Prostate gland (tissue), 2 donors: ENCODE data around the gene NPFFR1. TPM values are rescaled to one million over a fixed set of nuclear protein-coding genes. Genes with fewer than 3 reads are reported as not detected.

Experiments used
- DNase-seq: peaks from one replicate; pipeline ENCODE4 v3.0.0-alpha.2; 2019; ENCODE audit warnings: low spot score
- H3K27ac ChIP-seq, 2 donors: fragments of 200-600 bp; sonication (generic); 2 replicates each; pipeline ENCODE4 v1.5.1; 2017 to 2019
- H3K27me3 ChIP-seq: fragments of 200-600 bp; sonication (generic); replicated peaks from 2 replicates; pipeline ENCODE4 v1.5.1; 2019; ENCODE audit not compliant: insufficient read depth
- H3K36me3 ChIP-seq, 2 donors: fragments of 200-600 bp; sonication (generic); 1 replicate in 1 of 2; 2 replicates in 1 of 2; pipeline versions ENCODE4 v1.5.1 to v1.8.1; 2017 to 2019
- H3K4me1 ChIP-seq: fragments of 200-600 bp; sonication (generic); replicated peaks from 2 replicates; pipeline ENCODE4 v1.5.1; 2019
- H3K4me3 ChIP-seq, 2 donors: fragments of 200-600 bp; sonication (generic); 2 replicates each; pipeline ENCODE4 v1.5.1; 2017 to 2019
- H3K9me3 ChIP-seq: fragments of 200-600 bp; sonication (generic); 2 replicates; pipeline ENCODE4 v1.5.1; 2017
- CTCF ChIP-seq, 4 experiments: fragments of 200-600 bp in 2 of 4; fragments of 450-650 bp in 2 of 4; sonication (generic) in 2 of 4; IDR thresholded peaks; 1 replicate in 3 of 4; 2 replicates in 1 of 4; pipeline ENCODE4 v1.5.1; 2016 to 2019; ENCODE audit warnings: antibody characterized with exemption in 4 of 4, mild to moderate bottlenecking in 2 of 4, moderate library complexity in 2 of 4
- POLR2A ChIP-seq: fragments of 450-650 bp; IDR thresholded peaks from one replicate; pipeline ENCODE4 v1.6.1; 2016; ENCODE audit warnings: antibody characterized with exemption, mild to moderate bottlenecking
- POLR2AphosphoS5 ChIP-seq: sonication (generic); formaldehyde crosslinking; IDR thresholded peaks from one replicate; pipeline ENCODE4 v1.6.1; 2017; ENCODE audit warnings: antibody characterized with exemption
- WGBS: methylation state at CpG from one replicate; pipeline ENCODE4 v1.1.5; 2018; 5-methylcytosine and 5-hydroxymethylcytosine counted together
- intact Hi-C: fragments of 100-400 bp; cut with DNase I; formaldehyde crosslinking; loops from one replicate; pipeline ENCODE4 v1.14.2; 2022
- total RNA-seq, 2 donors: library from RNA; depleted of rRNA; stranded (reverse); fragments of >200 nt; gene quantifications; one replicate each; pipeline ENCODE4 v1.1.0, GENCODE V29; 2016

The NPFFR1 gene
- total RNA-seq, 2 donors from 2014 or later, result under 0.01 to 1.1 TPM

- Histone ChIP-seq H3K4me1 (no peaks in the 10 kb centered on the region), H3K4me3 (no peak overlapping the region), H3K27ac (no peak overlapping the region), H3K27me3 (no peaks in the 10 kb centered on the region), H3K36me3 (no peaks in the 10 kb centered on the region), H3K9me3 (no peaks in the 10 kb centered on the region)
- intact Hi-C loops, result no loop called here
- DNase-seq, result no peak
- WGBS, result 83% methylated on average over 2 of the region's 2 CpGs
- TF ChIP-seq POLR2A (no peak), POLR2AphosphoS5 (no peak), CTCF (IDR thresholded peaks at IDR 0.05) (no peak)
Measured at GRCh38 chr10:70270952-70271351, 12.9 kb downstream of the NPFFR1 start.

GRCh38 chr10:70269741-70270140 lies 14.1 kb downstream of the NPFFR1 start:
- no peak overlapping the region for H3K4me3 ChIP-seq
- TF ChIP-seq CTCF (IDR thresholded peaks at IDR 0.05), result no peak
- no peak for TF ChIP-seq POLR2A
- no peak for TF ChIP-seq POLR2AphosphoS5
- H3K27ac ChIP-seq, result no peak overlapping the region
- 97% methylated on average over 3 of the region's 3 CpGs for WGBS
- no peak for DNase-seq
- no peaks in the 10 kb centered on the region for H3K9me3 ChIP-seq
- no peaks in the 10 kb centered on the region for H3K4me1 ChIP-seq
- H3K27me3 ChIP-seq, result no peaks in the 10 kb centered on the region
- intact Hi-C loops, result no loop called here
- H3K36me3 ChIP-seq, result no peaks in the 10 kb centered on the region

GRCh38 chr10:70268376-70268775 lies 15.4 kb downstream of the NPFFR1 start:
- TF ChIP-seq POLR2A, result no peak
- no peak for TF ChIP-seq POLR2AphosphoS5
- TF ChIP-seq CTCF (IDR thresholded peaks at IDR 0.05), result no peak
- intact Hi-C loops, result no loop called here

GRCh38 chr10:70267161-70267933 lies 16.5 kb downstream of the NPFFR1 start:
- DNase-seq, result no peak
- no peaks in the 10 kb centered on the region for H3K27me3 ChIP-seq
- WGBS, result 73% methylated on average over 9 of the region's 9 CpGs
- intact Hi-C loops, result no loop called here
- no peaks in the 10 kb centered on the region for H3K9me3 ChIP-seq
- H3K27ac ChIP-seq, result no peak overlapping the region
- no peak overlapping the region for H3K4me3 ChIP-seq
- H3K4me1 ChIP-seq, result no peaks in the 10 kb centered on the region
- TF ChIP-seq POLR2AphosphoS5 (no peak), CTCF (IDR thresholded peaks at IDR 0.05) (no peak), POLR2A (no peak)
- no peaks in the 10 kb centered on the region for H3K36me3 ChIP-seq

More at GRCh38 chr10:70268376-70268775, 15.4 kb downstream of the NPFFR1 start:
- Histone ChIP-seq H3K4me1 (no peaks in the 10 kb centered on the region), H3K9me3 (no peaks in the 10 kb centered on the region), H3K4me3 (no peak overlapping the region), H3K27me3 (no peaks in the 10 kb centered on the region), H3K27ac (no peak overlapping the region), H3K36me3 (no peaks in the 10 kb centered on the region)
- DNase-seq, result no peak
- WGBS, result 84% methylated on average over 4 of the region's 4 CpGs

GRCh38 chr10:70266701-70267100 lies 17.1 kb downstream of the NPFFR1 start:
- no peak for TF ChIP-seq CTCF (IDR thresholded peaks at IDR 0.05)
- no peak for TF ChIP-seq POLR2A
- no peak for TF ChIP-seq POLR2AphosphoS5
- no peak overlapping the region for H3K27ac ChIP-seq
- WGBS, result 53% methylated on average over 1 of the region's 1 CpG
- no peaks in the 10 kb centered on the region for H3K9me3 ChIP-seq
- no peaks in the 10 kb centered on the region for H3K36me3 ChIP-seq
- no peaks in the 10 kb centered on the region for H3K27me3 ChIP-seq
- no peak overlapping the region for H3K4me3 ChIP-seq
- no peaks in the 10 kb centered on the region for H3K4me1 ChIP-seq
- intact Hi-C loops, result no loop called here
- no peak for DNase-seq
